Measurements from ENCODE around the gene CCDC170. TPM values are rescaled to one million over a fixed set of nuclear protein-coding genes. Genes with fewer than 3 reads are reported as not detected.

Gene CCDC170
- total and polyA plus RNA-seq, 5 donors from 2014 or later: not detected

Other genes with a start within 250 kb of the CCDC170 start
- 31.9 TPM for gene ZBTB2, start 102.5 kb upstream of the CCDC170 start, total RNA-seq
- 10 to 100 TPM; 18.0 to 20.9 (median 19.5) TPM for gene ZBTB2, start 102.5 kb upstream of the CCDC170 start, polyA plus RNA-seq
- gene RMND1, start 41.9 kb upstream of the CCDC170 start, total RNA-seq: 10.4 TPM
- 10 to 100 TPM; 10.2 to 13.3 (median 11.9) TPM for gene RMND1, start 41.9 kb upstream of the CCDC170 start, polyA plus RNA-seq